Stimulated activated naive CD4-positive, alpha-beta T cell treated with Interleukin-2 at 50 U/mL for 16 hours (primary cell): ENCODE results near the gene APOE.

Source experiments
- DNase-seq: peaks from one replicate; lab custom pipeline; 2025; lab: John Stamatoyannopoulos, UW

The APOE gene

DNA sequence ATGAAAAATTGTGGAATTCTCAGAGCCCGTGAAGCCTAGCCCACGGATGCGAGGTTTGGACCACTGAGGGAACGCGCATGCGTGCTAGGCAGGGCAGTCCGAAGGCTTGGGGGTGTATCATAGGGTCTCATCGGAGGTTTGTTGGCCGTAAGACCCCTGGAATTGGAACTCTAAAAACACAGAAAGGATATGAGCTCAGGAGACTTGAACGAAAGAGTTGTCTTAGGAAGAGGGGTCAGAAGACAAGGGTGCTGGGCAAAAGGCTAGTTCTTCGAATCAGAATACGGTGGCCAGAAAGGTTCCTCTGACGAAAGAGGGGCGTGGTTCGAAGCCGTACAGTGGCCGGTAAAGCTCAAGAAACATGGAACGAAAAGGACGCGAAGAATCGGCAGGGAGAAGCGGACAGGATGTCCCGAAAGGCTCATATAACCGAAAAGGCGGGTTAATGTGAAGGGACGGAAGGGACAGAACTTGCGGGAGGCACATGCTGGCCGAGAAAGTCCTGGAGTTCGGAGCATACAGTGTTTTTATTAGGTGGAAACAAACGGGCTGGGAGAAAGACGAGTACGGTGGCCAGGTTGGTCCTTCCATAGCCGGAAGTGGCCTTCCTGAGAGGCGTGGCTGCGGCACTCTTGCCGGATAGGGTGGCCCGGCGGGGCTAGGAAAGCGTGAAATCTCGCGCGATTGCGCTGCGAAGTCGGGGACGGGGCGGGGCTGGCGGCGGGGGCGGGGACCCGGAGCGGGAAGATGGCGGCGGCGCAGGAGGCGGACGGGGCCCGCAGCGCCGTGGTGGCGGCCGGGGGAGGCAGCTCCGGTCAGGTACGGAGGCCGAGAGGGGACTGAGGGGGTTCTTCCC is 49.3 kb downstream of the APOE start, which contains the start of gene CLPTM1:
CLPTM1 (plus strand) TSS at position 732 of the 856 bp plus-strand sequence; CDS start at position 748, 16 bp downstream.
- peak; percentile 97 for DNase-seq

DNA sequence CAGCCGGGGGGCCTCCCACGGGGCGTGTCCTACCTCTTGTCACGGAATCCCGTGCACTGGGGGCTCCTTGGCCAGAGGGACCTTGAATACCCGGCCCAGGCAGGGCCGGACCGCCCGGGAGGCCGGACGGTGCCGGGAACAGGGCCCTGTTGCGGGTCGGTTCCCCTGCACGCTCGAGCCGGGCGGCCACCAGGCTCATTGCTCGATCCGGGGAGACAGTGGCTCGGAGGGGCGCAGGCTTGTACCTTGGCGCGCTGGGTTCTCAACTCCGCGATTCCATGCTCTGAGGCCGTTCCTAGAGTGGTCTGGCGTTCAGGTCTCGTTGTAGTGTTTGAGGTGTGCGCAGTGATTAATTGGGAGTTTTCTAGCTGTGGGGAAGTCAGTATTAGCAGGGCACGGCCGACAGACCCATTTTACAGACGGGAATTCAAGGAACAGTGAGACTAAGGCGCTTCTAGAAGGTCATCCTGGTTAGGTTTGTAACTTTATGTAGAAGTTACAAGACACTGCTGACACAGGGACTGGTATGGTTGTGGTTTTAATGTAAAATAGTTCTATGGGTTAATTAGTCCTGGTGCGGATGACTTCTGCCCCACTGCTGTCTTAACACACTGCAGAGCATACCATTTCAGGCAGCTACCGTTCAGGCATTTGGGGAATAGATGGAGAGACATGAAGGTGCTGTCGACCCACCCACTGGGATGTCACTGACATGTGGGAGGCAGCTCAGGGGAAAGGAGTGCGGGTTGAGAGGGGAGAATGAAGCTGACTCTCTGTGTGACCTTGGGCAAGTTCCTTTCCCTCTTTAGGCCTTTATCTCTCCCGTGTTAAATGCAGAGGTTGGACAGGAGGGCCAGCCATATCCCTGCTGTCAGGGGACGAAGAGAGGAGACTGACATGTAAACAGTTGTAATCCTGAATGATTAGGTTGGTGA is 50.2 kb downstream of the APOE start:
- no peak for DNase-seq

DNA sequence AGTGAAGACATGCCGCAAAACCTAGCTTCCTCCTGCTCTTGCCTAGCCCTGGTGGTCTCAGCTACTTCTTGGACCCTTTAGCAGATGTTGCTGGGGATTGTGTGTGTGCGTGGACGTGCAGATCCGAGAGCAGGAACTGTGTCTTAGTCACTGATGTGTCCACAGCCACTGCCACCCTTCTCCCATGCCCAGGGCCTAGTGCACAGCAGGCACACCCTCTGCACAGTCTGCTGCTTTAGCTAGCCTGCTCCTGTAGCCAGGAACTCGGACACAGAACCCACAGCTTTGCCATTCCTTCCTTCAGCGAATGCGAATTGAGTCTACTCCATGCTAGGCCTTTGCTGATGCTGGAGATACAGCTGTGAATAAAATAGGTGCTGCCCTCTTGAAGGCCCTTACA is 51.9 kb downstream of the APOE start:
- DNase-seq: no peak

DNA sequence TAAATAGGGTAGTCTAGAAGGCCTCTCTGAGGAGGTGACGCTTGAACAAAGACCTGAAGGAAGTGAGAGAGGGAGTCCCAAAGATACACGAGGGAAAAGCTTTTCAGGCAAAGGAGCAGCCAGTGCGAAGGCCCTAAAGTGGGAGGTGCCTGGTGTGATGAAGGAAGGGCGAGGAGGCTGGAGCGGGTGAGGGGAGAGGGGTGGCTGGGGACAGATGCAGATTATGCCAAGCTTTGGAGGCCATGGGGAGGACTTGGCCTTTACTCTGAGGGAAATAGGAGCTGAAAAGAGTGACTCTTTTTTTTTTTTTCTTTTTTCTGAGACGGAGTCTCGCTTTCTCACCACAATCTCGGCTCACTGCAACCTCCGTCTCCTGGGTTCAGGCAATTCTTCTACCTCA is 52.5 kb downstream of the APOE start:
- no peak for DNase-seq
